HepG2 (cell line): Measurements from ENCODE around the gene SREBF1. TPM values are rescaled to one million over a fixed set of nuclear protein-coding genes. Genes with fewer than 3 reads are reported as not detected.

Experiments
- ATAC-seq: fragments of 200-7000 bp; cut with Tn5 transposase; 3 replicates; pipeline ENCODE4 v1.9.1; 2020; ENCODE audit warnings: mild to moderate bottlenecking, moderate library complexity
- BruUV-seq: library from RNA; stranded (reverse); fragments of 400-500 nt; replicated peaks from 2 replicates; lab custom pipeline; 2021; lab: Mats Ljungman, UMichigan
- CTCF ChIA-PET: fragments of 300-600 bp; formaldehyde crosslinking; extraction: SDS; loops from one replicate; lab custom pipeline; 2021; ENCODE audit warnings: low total read pairs, inconsistent platforms, low intra/inter-chr PET ratio; lab: Yijun Ruan, JAX
- POLR2A ChIA-PET: fragments of 350-600 bp; sonication (Branson Sonifier 250); formaldehyde crosslinking; loops from one replicate; lab custom pipeline; 2020; ENCODE audit warnings: antibody characterized with exemption, inconsistent platforms; lab: Yijun Ruan, JAX
- DNase-seq: peaks from one replicate; pipeline ENCODE4 v3.0.0-alpha.2; 2015; ENCODE audit warnings: low spot score
- FAIRE-seq: peaks from 3 replicates; lab custom pipeline; 2011; peaks lifted over from hg19 to GRCh38; lab: Jason Lieb, UNC
- H2AFZ ChIP-seq: one replicate; pipeline ENCODE4 v1.6.1; 2011; ENCODE audit warnings: low read length, inconsistent platforms
- H3K27ac ChIP-seq: fragments of 300-600 bp; 3 replicates; pipeline ENCODE4 v1.8.0; 2011; ENCODE audit warnings: mixed run types, mild to moderate bottlenecking, mixed read lengths, low read length, inconsistent platforms; ENCODE audit not compliant: insufficient read depth; ENCODE audit errors: extremely low read length
- H3K27me3 ChIP-seq, 2 experiments: fragments of 200-600 bp in 1 of 2; 2 replicates in 1 of 2; 3 replicates in 1 of 2; pipeline versions ENCODE4 v1.6.0 to v1.8.0; 2011; ENCODE audit warnings: low read length in 2 of 2, mild to moderate bottlenecking in 2 of 2, moderate library complexity in 2 of 2, inconsistent platforms in 1 of 2; ENCODE audit not compliant: insufficient read depth in 2 of 2, control insufficient read depth in 1 of 2
- H3K36me3 ChIP-seq, 2 experiments: fragments of 200-600 bp in 1 of 2; replicated peaks in 1 of 2; 2 replicates in 1 of 2; 3 replicates in 1 of 2; pipeline versions ENCODE4 v1.5.1 to v1.8.0; 2011; ENCODE audit warnings: low read length in 2 of 2, inconsistent platforms in 1 of 2; ENCODE audit not compliant: insufficient read depth in 2 of 2, control insufficient read depth in 1 of 2
- H3K4me1 ChIP-seq: 2 replicates; pipeline ENCODE4 v1.5.1; 2012; ENCODE audit warnings: low read length, inconsistent platforms; ENCODE audit not compliant: insufficient read depth
- H3K4me2 ChIP-seq: 2 replicates; pipeline ENCODE4 v1.6.0; 2011; ENCODE audit warnings: low read depth, low read length, inconsistent platforms
- H3K4me3 ChIP-seq, 3 experiments: fragments of 200-600 bp in 1 of 3; sonication (generic), shearing (Covaris generic) in 1 of 3; replicated peaks in 1 of 3; 2 replicates each; pipeline ENCODE4 v1.5.1; 2011 to 2016; ENCODE audit warnings: low read length in 3 of 3, inconsistent platforms in 2 of 3, low read depth in 2 of 3, mild to moderate bottlenecking in 2 of 3, control low read depth in 1 of 3, mixed read lengths in 1 of 3; ENCODE audit not compliant: insufficient read depth in 1 of 3
- H3K79me2 ChIP-seq: one replicate; pipeline ENCODE4 v1.6.1; 2011; ENCODE audit warnings: low read length, inconsistent platforms; ENCODE audit not compliant: insufficient read depth
- H3K9ac ChIP-seq: 2 replicates; pipeline ENCODE4 v1.6.0; 2011; ENCODE audit warnings: mild to moderate bottlenecking, low read depth, low read length, inconsistent platforms; ENCODE audit not compliant: insufficient read depth
- H3K9me3 ChIP-seq: 2 replicates; pipeline ENCODE4 v1.5.1; 2012; ENCODE audit warnings: mild to moderate bottlenecking, low read length
- H4K20me1 ChIP-seq: 2 replicates; pipeline ENCODE4 v1.6.0; 2011; ENCODE audit warnings: inconsistent platforms, mild to moderate bottlenecking, low read length, moderate library complexity; ENCODE audit not compliant: insufficient read depth
- CEBPB ChIP-seq: IDR thresholded peaks from 2 replicates; pipeline ENCODE4 v1.6.1; 2011; ENCODE audit warnings: low read depth, low read length, improper control_type of control experiment, borderline replicate concordance
- MTF1 ChIP-seq: sonication (generic); formaldehyde crosslinking; IDR thresholded peaks from 2 replicates; pipeline ENCODE4 v1.5.0; 2020; ENCODE audit warnings: missing genetic modification reagents
- NFE2L1 ChIP-seq: sonication (generic); formaldehyde crosslinking; IDR thresholded peaks from 2 replicates; pipeline ENCODE4 v1.4.0; 2020; ENCODE audit warnings: missing genetic modification reagents, mild to moderate bottlenecking, borderline replicate concordance
- POLR2A ChIP-seq, 2 experiments: IDR thresholded peaks; 2 replicates each; pipeline ENCODE4 v1.6.1; 2011; ENCODE audit warnings: low read depth in 2 of 2, low read length in 2 of 2, mild to moderate bottlenecking in 1 of 2, moderate library complexity in 1 of 2; ENCODE audit not compliant: insufficient read depth in 1 of 2
- SETDB1 ChIP-seq: sonication (generic); formaldehyde crosslinking; IDR thresholded peaks from 2 replicates; pipeline ENCODE4 v1.5.1; 2020; ENCODE audit warnings: missing genetic modification reagents, mild to moderate bottlenecking, borderline replicate concordance
- ZNF629 ChIP-seq: sonication (generic); formaldehyde crosslinking; conservative IDR thresholded peaks from 2 replicates; pipeline ENCODE4 v1.5.0; 2020; ENCODE audit warnings: missing genetic modification reagents
- ZNF644 ChIP-seq: IDR thresholded peaks from 2 replicates; pipeline ENCODE4 v1.6.1; 2016; ENCODE audit warnings: low read depth
- ZNF652 ChIP-seq: IDR thresholded peaks from 2 replicates; pipeline ENCODE4 v1.6.1; 2016; ENCODE audit warnings: low read depth, borderline replicate concordance
- ZNF883 ChIP-seq: sonication (generic); formaldehyde crosslinking; IDR thresholded peaks from 2 replicates; pipeline ENCODE4 v1.5.1; 2020; ENCODE audit warnings: mild to moderate bottlenecking, missing genetic modification reagents; ENCODE audit errors: not compliant biosample characterization
- WGBS: methylation state at CpG from one replicate; pipeline ENCODE4 v1.1.6; 2017; ENCODE audit warnings: low lambda C conversion rate; 5-methylcytosine and 5-hydroxymethylcytosine counted together
- in situ Hi-C: cut with HindIII; loops from 2 replicates; pipeline ENCODE4 v1.10.0; 2017; ENCODE audit warnings: low pct_unique_long_range_greater_than_20kb; ENCODE audit not compliant: extremely low pct_ligation_motif_present
- intact Hi-C: fragments of 100-400 bp; cut with micrococcal nuclease; formaldehyde crosslinking; loops from one replicate; pipeline ENCODE4 v1.10.0; 2022; ENCODE audit not compliant: unreplicated experiment
- polyA plus RNA-seq, 8 experiments: library from polyadenylated mRNA; depleted of rRNA in 3 of 8; stranded (reverse) in 7 of 8; unstranded in 1 of 8; fragments of >200 nt; fragmentation: Illumina TruSeq in 4 of 8; extraction: Trizol in 4 of 8; gene quantifications; 2 replicates each; pipeline versions ENCODE4 v1.2.1 to v1.2.3, GENCODE V29; 2011 to 2016; ENCODE audit warnings: low read depth in 4 of 8, missing spikeins in 1 of 8, mixed read lengths in 1 of 8; ENCODE audit not compliant: insufficient read depth in 1 of 8
- total RNA-seq, 5 experiments: library from RNA; depleted of rRNA; stranded (reverse); fragments of >200 nt; fragmentation: Illumina TruSeq; extraction: Trizol; gene quantifications; 2 replicates each; pipeline ENCODE4 v1.2.3, GENCODE V29; 2016; ENCODE audit warnings: low read depth in 1 of 5
- TF ChIP-seq, protein P1 (sequence below): sonication (generic); formaldehyde crosslinking; IDR thresholded peaks from 2 replicates; pipeline ENCODE4 v1.4.0; 2020; ENCODE audit warnings: missing genetic modification reagents
- TF ChIP-seq, protein P2 (sequence below): sonication (generic); formaldehyde crosslinking; IDR thresholded peaks from 2 replicates; pipeline ENCODE4 v1.8.0; 2022; ENCODE audit warnings: mild to moderate bottlenecking, missing genetic modification reagents, moderate library complexity
- TF ChIP-seq, protein P3 (sequence below): sonication (generic); formaldehyde crosslinking; IDR thresholded peaks from 2 replicates; pipeline ENCODE4 v1.9.0; 2021; ENCODE audit warnings: missing genetic modification reagents, mild to moderate bottlenecking, borderline replicate concordance

SREBF1 gene
- total and polyA plus RNA-seq, 2 of the 13 experiments (the other 11 are each of a cell fraction or from before 2014, with no cell fraction given): 34.3 to 38.0 TPM

DNA sequence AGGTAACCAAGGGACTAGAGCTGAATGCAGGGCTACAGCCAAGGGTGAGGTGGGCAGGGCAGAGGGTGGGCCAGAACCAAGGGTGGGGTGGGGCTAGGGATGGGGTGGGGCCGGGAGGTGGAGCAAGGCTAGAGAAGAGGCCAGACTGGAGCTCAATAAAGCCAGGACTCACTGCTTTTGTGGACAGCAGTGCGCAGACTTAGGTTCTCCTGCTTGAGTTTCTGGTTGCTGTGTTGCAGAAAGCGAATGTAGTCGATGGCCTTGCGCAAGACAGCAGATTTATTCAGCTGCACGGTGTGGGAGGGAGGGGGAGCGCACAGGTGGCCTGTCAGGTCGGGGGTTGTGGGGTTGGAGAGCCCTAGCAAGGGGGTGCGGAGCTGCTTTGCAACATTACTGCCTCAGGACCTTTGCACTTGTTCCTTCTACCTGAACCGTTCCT, 18.7 kb downstream of the SREBF1 start:
- DNase-seq (no peak), ATAC-seq (no peak), FAIRE-seq (no peak)
- 83% methylated on average over 10 of the region's 10 CpGs for WGBS
- Histone ChIP-seq H3K4me2 (no peak overlapping the region), H3K4me3 (no peak overlapping the region), H2AFZ (no peak overlapping the region), H3K4me1 (peaks cover 51% of the 10 kb centered on the region), H3K27ac (no peak overlapping the region), H3K9ac (no peak overlapping the region), H3K36me3 (peaks cover 60 to 88% of the 10 kb centered on the region in 2 experiments), H3K27me3 (no peaks in the 10 kb centered on the region), H3K9me3 (no peaks in the 10 kb centered on the region), H3K79me2 (peaks cover 30% of the 10 kb centered on the region), H4K20me1 (peaks cover 52% of the 10 kb centered on the region)
- TF ChIP-seq CEBPB: peak; percentile 50; the same call in 1 of the 2 replicates
- TF ChIP-seq ZNF644 (CRISPR knock-in tag): no peak
- ChIA-PET CTCF (interaction anchor here (1.3 kb wide), 1 partner anchor 42 kb away, joined by 3 read pairs; no protein-coding TSS in a partner anchor), POLR2A (interaction anchor here (1.9 kb wide), 1 partner anchor 18 kb away, joined by 4 read pairs; no protein-coding TSS in a partner anchor)
- intact Hi-C loops (no loop called here), in situ Hi-C loops (no loop called here)
- BruUV-seq: no TSS peak

DNA sequence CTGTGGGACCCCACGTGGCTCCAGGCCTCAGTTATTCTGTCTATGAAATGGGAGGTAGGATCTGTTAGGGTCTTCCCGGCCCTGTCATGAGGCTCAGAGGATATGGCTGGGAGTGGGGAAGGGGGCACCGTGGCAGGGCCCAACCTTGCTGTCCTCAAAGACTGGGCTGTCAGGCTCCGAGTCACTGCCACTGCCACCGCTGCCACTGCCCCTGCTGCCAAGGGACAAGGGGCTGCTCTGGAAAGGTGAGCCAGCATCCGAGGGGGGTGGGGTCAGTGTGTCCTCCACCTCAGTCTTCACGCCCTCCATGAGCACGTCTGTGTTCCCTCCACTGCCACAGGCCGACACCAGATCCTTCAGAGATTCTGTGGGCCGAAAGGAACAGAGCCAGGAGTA, 19.2 kb downstream of the SREBF1 start:
- no peak for DNase-seq
- H3K79me2 ChIP-seq: peaks cover 24% of the 10 kb centered on the region
- H3K4me1 ChIP-seq: peaks cover 51% of the 10 kb centered on the region
- FAIRE-seq: no peak
- H4K20me1 ChIP-seq: peaks cover 46% of the 10 kb centered on the region
- ChIA-PET CTCF (interaction anchor here (1.3 kb wide), 1 partner anchor 42 kb away, joined by 3 read pairs; no protein-coding TSS in a partner anchor), POLR2A (interaction anchor here (1.9 kb wide), 1 partner anchor 19 kb away, joined by 4 read pairs; no protein-coding TSS in a partner anchor)
- intact Hi-C loops (no loop called here), in situ Hi-C loops (no loop called here)
- H3K9me3 ChIP-seq: no peaks in the 10 kb centered on the region
- no peak overlapping the region for H3K9ac ChIP-seq
- no peak overlapping the region for H3K4me2 ChIP-seq
- no peaks in the 10 kb centered on the region for H3K27me3 ChIP-seq
- no peak overlapping the region for H3K4me3 ChIP-seq
- no peak for ATAC-seq
- no TSS peak for BruUV-seq
- H3K27ac ChIP-seq: no peak overlapping the region
- peaks cover 58 to 88% of the 10 kb centered on the region in 2 experiments for H3K36me3 ChIP-seq
- no peak overlapping the region for H2AFZ ChIP-seq
- TF ChIP-seq MTF1 (no peak), SETDB1 (CRISPR knock-in tag) (no peak), ZNF883 (CRISPR knock-in tag) (no peak), POLR2A (IDR thresholded peaks at IDR 0.05; ENCODE audit: insufficient read depth in 1 of 2, low read depth in 2 of 2, low read length in 2 of 2) (peak in 1 of 2 experiments; percentile 26; a peak in 1 of 4 replicates), ZNF652 (CRISPR knock-in tag) (no peak), NFE2L1 (no peak), ZNF629 (CRISPR knock-in tag) (peak; percentile 46)
- TF ChIP-seq, protein P1, sequence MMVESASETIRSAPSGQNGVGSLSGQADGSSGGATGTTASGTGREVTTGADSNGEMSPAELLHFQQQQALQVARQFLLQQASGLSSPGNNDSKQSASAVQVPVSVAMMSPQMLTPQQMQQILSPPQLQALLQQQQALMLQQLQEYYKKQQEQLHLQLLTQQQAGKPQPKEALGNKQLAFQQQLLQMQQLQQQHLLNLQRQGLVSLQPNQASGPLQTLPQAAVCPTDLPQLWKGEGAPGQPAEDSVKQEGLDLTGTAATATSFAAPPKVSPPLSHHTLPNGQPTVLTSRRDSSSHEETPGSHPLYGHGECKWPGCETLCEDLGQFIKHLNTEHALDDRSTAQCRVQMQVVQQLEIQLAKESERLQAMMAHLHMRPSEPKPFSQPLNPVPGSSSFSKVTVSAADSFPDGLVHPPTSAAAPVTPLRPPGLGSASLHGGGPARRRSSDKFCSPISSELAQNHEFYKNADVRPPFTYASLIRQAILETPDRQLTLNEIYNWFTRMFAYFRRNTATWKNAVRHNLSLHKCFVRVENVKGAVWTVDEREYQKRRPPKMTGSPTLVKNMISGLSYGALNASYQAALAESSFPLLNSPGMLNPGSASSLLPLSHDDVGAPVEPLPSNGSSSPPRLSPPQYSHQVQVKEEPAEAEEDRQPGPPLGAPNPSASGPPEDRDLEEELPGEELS (CRISPR knock-in tag): no peak
- TF ChIP-seq, protein P2, sequence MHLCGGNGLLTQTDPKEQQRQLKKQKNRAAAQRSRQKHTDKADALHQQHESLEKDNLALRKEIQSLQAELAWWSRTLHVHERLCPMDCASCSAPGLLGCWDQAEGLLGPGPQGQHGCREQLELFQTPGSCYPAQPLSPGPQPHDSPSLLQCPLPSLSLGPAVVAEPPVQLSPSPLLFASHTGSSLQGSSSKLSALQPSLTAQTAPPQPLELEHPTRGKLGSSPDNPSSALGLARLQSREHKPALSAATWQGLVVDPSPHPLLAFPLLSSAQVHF (CRISPR knock-in tag): no peak
- TF ChIP-seq, protein P3, sequence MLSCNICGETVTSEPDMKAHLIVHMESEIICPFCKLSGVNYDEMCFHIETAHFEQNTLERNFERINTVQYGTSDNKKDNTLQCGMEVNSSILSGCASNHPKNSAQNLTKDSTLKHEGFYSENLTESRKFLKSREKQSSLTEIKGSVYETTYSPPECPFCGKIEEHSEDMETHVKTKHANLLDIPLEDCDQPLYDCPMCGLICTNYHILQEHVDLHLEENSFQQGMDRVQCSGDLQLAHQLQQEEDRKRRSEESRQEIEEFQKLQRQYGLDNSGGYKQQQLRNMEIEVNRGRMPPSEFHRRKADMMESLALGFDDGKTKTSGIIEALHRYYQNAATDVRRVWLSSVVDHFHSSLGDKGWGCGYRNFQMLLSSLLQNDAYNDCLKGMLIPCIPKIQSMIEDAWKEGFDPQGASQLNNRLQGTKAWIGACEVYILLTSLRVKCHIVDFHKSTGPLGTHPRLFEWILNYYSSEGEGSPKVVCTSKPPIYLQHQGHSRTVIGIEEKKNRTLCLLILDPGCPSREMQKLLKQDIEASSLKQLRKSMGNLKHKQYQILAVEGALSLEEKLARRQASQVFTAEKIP (CRISPR knock-in tag): no peak
- 94% methylated on average over 7 of the region's 10 CpGs for WGBS
